Mucosa of stomach (tissue), 1 donor: ENCODE results near the gene SYT12.
"Not testable (repeated sequence)": the region's sequence is repeated elsewhere in the genome, so short reads cannot be mapped to it uniquely, and the experiment has no call there.

ENCODE experiments used
- H3K27me3 ChIP-seq: one replicate; pipeline ENCODE4 v1.7.0; 2013; ENCODE audit warnings: mild to moderate bottlenecking, low read length; ENCODE audit not compliant: control insufficient read depth, insufficient read depth
- H3K36me3 ChIP-seq: one replicate; pipeline ENCODE4 v1.7.0; 2013; ENCODE audit warnings: low read length; ENCODE audit not compliant: control insufficient read depth, insufficient read depth
- H3K4me1 ChIP-seq: one replicate; pipeline ENCODE4 v1.7.0; 2013; ENCODE audit warnings: mild to moderate bottlenecking, low read length; ENCODE audit not compliant: control insufficient read depth, insufficient read depth
- H3K4me3 ChIP-seq: one replicate; pipeline ENCODE4 v1.7.0; 2013; ENCODE audit warnings: low read length
- H3K9ac ChIP-seq: one replicate; pipeline ENCODE4 v1.7.0; 2013; ENCODE audit warnings: mild to moderate bottlenecking, low read length, moderate library complexity
- H3K9me3 ChIP-seq: one replicate; pipeline ENCODE4 v1.7.0; 2013; ENCODE audit warnings: mild to moderate bottlenecking, low read length, moderate library complexity; ENCODE audit not compliant: control insufficient read depth
- donor health status: Pancreatic carcinoma.

Gene SYT12

GRCh38 chr11:66983275-66983924 is 39.5 kb upstream of the SYT12 start:
- Histone ChIP-seq H3K4me1 (peaks cover 39% of the 10 kb centered on the region), H3K9me3 (no peaks in the 10 kb centered on the region), H3K4me3 (no peak overlapping the region), H3K9ac (no peak overlapping the region), H3K36me3 (no peaks in the 10 kb centered on the region), H3K27me3 (no peaks in the 10 kb centered on the region)

- Histone ChIP-seq H3K9ac (no peak overlapping the region), H3K27me3 (no peaks in the 10 kb centered on the region), H3K9me3 (no peaks in the 10 kb centered on the region)
Measured at GRCh38 chr11:66985508-66986177, 37.3 kb upstream of the SYT12 start.

GRCh38 chr11:66986178-66986545 is 36.8 kb upstream of the SYT12 start:
- peaks cover 39% of the 10 kb centered on the region for H3K4me1 ChIP-seq
- no peaks in the 10 kb centered on the region for H3K27me3 ChIP-seq

More at GRCh38 chr11:66985508-66986177, 37.3 kb upstream of the SYT12 start:
- Histone ChIP-seq H3K36me3 (no peaks in the 10 kb centered on the region), H3K4me3 (no peak overlapping the region), H3K4me1 (peaks cover 39% of the 10 kb centered on the region)

GRCh38 chr11:66987158-66987620 is 35.7 kb upstream of the SYT12 start:
- Histone ChIP-seq H3K4me3 (no peak overlapping the region), H3K9ac (no peak overlapping the region), H3K36me3 (no peaks in the 10 kb centered on the region), H3K27me3 (no peaks in the 10 kb centered on the region), H3K4me1 (peaks cover 39% of the 10 kb centered on the region), H3K9me3 (no peaks in the 10 kb centered on the region)

More at GRCh38 chr11:66986178-66986545, 36.8 kb upstream of the SYT12 start:
- H3K9ac ChIP-seq = no peak overlapping the region
- H3K4me3 ChIP-seq = no peak overlapping the region
- H3K36me3 ChIP-seq = no peaks in the 10 kb centered on the region
- no peaks in the 10 kb centered on the region for H3K9me3 ChIP-seq

GRCh38 chr11:66987924-66988637 is 34.9 kb upstream of the SYT12 start:
- H3K4me1 ChIP-seq = peaks cover 36% of the 10 kb centered on the region
- no peaks in the 10 kb centered on the region for H3K27me3 ChIP-seq
- no peaks in the 10 kb centered on the region for H3K36me3 ChIP-seq
- no peak overlapping the region for H3K4me3 ChIP-seq
- H3K9me3 ChIP-seq = no peaks in the 10 kb centered on the region
- H3K9ac ChIP-seq = no peak overlapping the region

- not testable (repeated sequence) for H3K4me3 ChIP-seq, H3K9ac ChIP-seq, H3K27me3 ChIP-seq, H3K36me3 ChIP-seq, H3K9me3 ChIP-seq
- peaks cover 29% of the 10 kb centered on the region for H3K4me1 ChIP-seq
Measured at GRCh38 chr11:66988741-66989140, 34.2 kb upstream of the SYT12 start.

- not testable (repeated sequence) for H3K36me3 ChIP-seq, H3K9me3 ChIP-seq, H3K4me3 ChIP-seq, H3K9ac ChIP-seq, H3K27me3 ChIP-seq
- H3K4me1 ChIP-seq = peaks cover 23% of the 10 kb centered on the region
Measured at GRCh38 chr11:66989360-66989759, 33.6 kb upstream of the SYT12 start.

- no peak overlapping the region for H3K4me3 ChIP-seq
- H3K9me3 ChIP-seq = no peaks in the 10 kb centered on the region
- H3K4me1 ChIP-seq = no peaks in the 10 kb centered on the region
- no peaks in the 10 kb centered on the region for H3K36me3 ChIP-seq
- H3K9ac ChIP-seq = no peak overlapping the region
- H3K27me3 ChIP-seq = no peaks in the 10 kb centered on the region
Measured at GRCh38 chr11:66992041-66992440, 30.9 kb upstream of the SYT12 start.

- Histone ChIP-seq H3K4me3 (no peak overlapping the region), H3K27me3 (no peaks in the 10 kb centered on the region), H3K9ac (no peak overlapping the region), H3K36me3 (no peaks in the 10 kb centered on the region), H3K9me3 (no peaks in the 10 kb centered on the region), H3K4me1 (no peaks in the 10 kb centered on the region)
Measured at GRCh38 chr11:66996609-66997273, 26.2 kb upstream of the SYT12 start.

GRCh38 chr11:66999555-66999954 is 23.4 kb upstream of the SYT12 start:
- Histone ChIP-seq H3K4me1 (no peaks in the 10 kb centered on the region), H3K9ac (no peak overlapping the region), H3K27me3 (no peaks in the 10 kb centered on the region), H3K36me3 (no peaks in the 10 kb centered on the region), H3K4me3 (no peak overlapping the region), H3K9me3 (no peaks in the 10 kb centered on the region)

- H3K9me3 ChIP-seq = no peaks in the 10 kb centered on the region
- H3K36me3 ChIP-seq = no peaks in the 10 kb centered on the region
- no peaks in the 10 kb centered on the region for H3K27me3 ChIP-seq
- H3K9ac ChIP-seq = no peak overlapping the region
- no peaks in the 10 kb centered on the region for H3K4me1 ChIP-seq
- no peak overlapping the region for H3K4me3 ChIP-seq
Measured at GRCh38 chr11:67001332-67001731, 21.6 kb upstream of the SYT12 start.
